ENCODE measurements around the gene ATP5PB.

Gene ATP5PB

GRCh38 chr1:111448918-111449702 lies at the start of gene ATP5PB, which contains the start of gene WDR77:
Gene ATP5PB, plus strand, starts transcription at chr1:111449464. Its CDS starts 78 bp downstream, at chr1:111449542.
Gene WDR77, minus strand, starts transcription at chr1:111449256. Its CDS starts 87 bp downstream, at chr1:111449169.
- DNase-seq (ENCODE audit: low spot score): peak; percentile 100

- peak; percentile 54 for DNase-seq (ENCODE audit: low spot score)
These were observed 49.3 kb upstream of the ATP5PB start for GRCh38 chr1:111399792-111400610.

- DNase-seq (ENCODE audit: low spot score): no peak
These were observed 47.2 kb upstream of the ATP5PB start for GRCh38 chr1:111402083-111402482.

GRCh38 chr1:111404588-111404987 lies 44.7 kb upstream of the ATP5PB start:
- DNase-seq (ENCODE audit: low spot score): no peak

GRCh38 chr1:111406321-111406768 lies 42.9 kb upstream of the ATP5PB start:
- DNase-seq (ENCODE audit: low spot score): no peak

- no peak for DNase-seq (ENCODE audit: low spot score)
These were observed 42.0 kb upstream of the ATP5PB start for GRCh38 chr1:111407301-111407700.

GRCh38 chr1:111412839-111413238 lies 36.4 kb upstream of the ATP5PB start:
- DNase-seq (ENCODE audit: low spot score): no peak

- no peak for DNase-seq (ENCODE audit: low spot score)
These were observed 34.5 kb upstream of the ATP5PB start for GRCh38 chr1:111414756-111415155.

GRCh38 chr1:111415461-111415860 lies 33.8 kb upstream of the ATP5PB start:
- no peak for DNase-seq (ENCODE audit: low spot score)

- DNase-seq (ENCODE audit: low spot score): no peak
These were observed 31.5 kb upstream of the ATP5PB start for GRCh38 chr1:111417755-111418154.

- DNase-seq (ENCODE audit: low spot score): no peak
These were observed 30.2 kb upstream of the ATP5PB start for GRCh38 chr1:111419037-111419436.

GRCh38 chr1:111420377-111420776 lies 28.9 kb upstream of the ATP5PB start:
- no peak for DNase-seq (ENCODE audit: low spot score)

- no peak for DNase-seq (ENCODE audit: low spot score)
These were observed 26.5 kb upstream of the ATP5PB start for GRCh38 chr1:111422546-111423391.

- DNase-seq (ENCODE audit: low spot score): no peak
These were observed 25.0 kb upstream of the ATP5PB start for GRCh38 chr1:111424281-111424680.

- DNase-seq (ENCODE audit: low spot score): no peak
These were observed 12.5 kb upstream of the ATP5PB start for GRCh38 chr1:111436726-111437125.

GRCh38 chr1:111439461-111440351 lies 9.6 kb upstream of the ATP5PB start:
- DNase-seq (ENCODE audit: low spot score): no peak

- peak; percentile 61 for DNase-seq (ENCODE audit: low spot score)
These were observed 7.6 kb upstream of the ATP5PB start for GRCh38 chr1:111441573-111442192.

- DNase-seq (ENCODE audit: low spot score): no peak
These were observed 6.8 kb upstream of the ATP5PB start for GRCh38 chr1:111442457-111442856.

- DNase-seq (ENCODE audit: low spot score): no peak
These were observed 5.2 kb upstream of the ATP5PB start for GRCh38 chr1:111444031-111444430.

GRCh38 chr1:111446546-111446945 lies 2.7 kb upstream of the ATP5PB start:
- no peak for DNase-seq (ENCODE audit: low spot score)
